Measurements from ENCODE around the gene L1CAM. TPM values are rescaled to one million over a fixed set of nuclear protein-coding genes. Genes with fewer than 3 reads are reported as not detected.
"Not testable (repeated sequence)": the region's sequence is repeated elsewhere in the genome, so short reads cannot be mapped to it uniquely, and the experiment has no call there.

The L1CAM gene
- total RNA-seq, 1 experiment from 2014 or later: 34.0 TPM

DNA sequence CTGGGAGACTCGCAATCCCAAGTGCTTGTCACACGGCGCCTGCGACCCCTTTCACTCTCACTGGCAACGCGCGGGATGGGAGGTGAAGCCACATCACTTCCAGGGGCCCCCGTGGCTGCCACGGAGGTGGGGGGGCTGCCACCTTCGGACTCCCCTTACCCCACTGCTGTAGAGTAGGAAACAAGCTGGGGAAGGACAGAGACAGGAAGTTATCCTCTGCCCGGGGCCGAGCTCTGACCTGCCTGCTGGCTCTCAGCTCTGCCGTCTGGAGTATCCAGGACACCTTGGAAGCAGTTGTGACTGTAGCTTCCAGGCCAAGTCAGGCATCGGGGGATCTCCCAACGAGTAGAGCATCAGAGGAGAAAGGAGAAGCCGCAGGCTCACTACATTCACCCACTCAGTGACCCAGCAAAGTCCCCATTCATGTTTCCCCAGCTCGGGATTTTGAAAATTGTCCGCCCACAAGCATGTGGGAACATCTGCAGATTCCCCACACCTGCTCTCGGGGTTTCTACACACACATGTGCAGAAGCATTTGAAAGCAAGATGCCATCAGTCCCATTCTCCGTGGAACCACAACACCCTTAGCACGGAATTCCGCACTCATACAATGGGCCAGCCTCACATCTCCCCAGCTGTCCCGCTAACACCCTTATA is 66.5 kb downstream of the L1CAM start:
- in situ Hi-C loops (cut with HindIII; ENCODE audit: low sequenced_read_pairs): no loop called here

GRCh38 chrX:153818571-153819383 is 67.2 kb downstream of the L1CAM start:
- in situ Hi-C loops (cut with HindIII; ENCODE audit: low sequenced_read_pairs): no loop called here
- DNase-seq (ENCODE audit: low spot score): no peak

More for the DNA sequence above, 66.5 kb downstream of the L1CAM start:
- DNase-seq (ENCODE audit: low spot score): peak; percentile 50

GRCh38 chrX:153818064-153818463 is 67.9 kb downstream of the L1CAM start:
- DNase-seq (ENCODE audit: low spot score); in situ Hi-C loops (cut with HindIII; ENCODE audit: low sequenced_read_pairs): not testable (repeated sequence)

DNA sequence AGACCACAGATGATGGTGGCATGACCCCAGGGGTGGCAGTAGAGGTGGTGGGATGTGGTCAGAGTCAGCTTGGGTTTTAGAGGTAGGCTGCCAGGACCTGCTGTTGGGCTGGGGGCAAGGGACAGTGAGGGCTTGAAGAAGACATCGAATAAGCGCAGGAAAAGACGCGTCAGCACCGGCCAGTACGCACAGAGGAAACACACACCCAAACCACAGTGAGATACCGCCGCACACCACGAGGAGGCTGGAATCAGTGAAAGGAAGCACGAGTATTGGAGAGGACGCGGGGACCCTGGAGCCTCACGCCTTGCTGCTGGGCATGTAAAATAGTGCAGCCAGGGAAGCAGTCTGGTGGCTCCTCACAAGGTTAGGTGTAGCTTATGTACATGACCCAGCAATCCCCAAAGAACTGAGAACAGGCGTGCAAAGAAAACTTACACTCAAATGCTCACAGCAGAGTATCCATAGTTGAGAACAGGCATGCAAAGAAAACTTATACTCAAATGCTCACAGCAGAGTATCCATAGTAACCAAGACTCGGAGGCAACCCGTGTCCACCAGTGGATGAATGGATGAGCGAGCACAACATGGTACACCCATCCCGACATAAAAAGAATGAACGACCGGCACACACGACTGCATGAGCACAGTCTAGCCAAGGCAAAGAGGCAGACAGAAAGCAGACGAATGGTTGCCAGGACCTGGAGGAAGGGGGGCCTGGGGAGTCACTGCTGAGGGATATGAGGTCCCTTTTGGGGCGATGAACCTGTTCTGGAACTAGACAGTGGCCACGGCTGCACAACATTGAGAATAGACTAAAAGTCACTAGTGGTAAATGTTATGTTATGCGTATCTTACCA is 68.9 kb downstream of the L1CAM start:
- in situ Hi-C loops (cut with HindIII; ENCODE audit: low sequenced_read_pairs): no loop called here
- no peak for DNase-seq (ENCODE audit: low spot score)

GRCh38 chrX:153814591-153815315 is 71.2 kb downstream of the L1CAM start:
- DNase-seq (ENCODE audit: low spot score): no peak
- in situ Hi-C loops (cut with HindIII; ENCODE audit: low sequenced_read_pairs): no loop called here

- no peak for DNase-seq (ENCODE audit: low spot score)
- in situ Hi-C loops (cut with HindIII; ENCODE audit: low sequenced_read_pairs): no loop called here
These were observed 72.8 kb downstream of the L1CAM start for GRCh38 chrX:153813161-153813560.

DNA sequence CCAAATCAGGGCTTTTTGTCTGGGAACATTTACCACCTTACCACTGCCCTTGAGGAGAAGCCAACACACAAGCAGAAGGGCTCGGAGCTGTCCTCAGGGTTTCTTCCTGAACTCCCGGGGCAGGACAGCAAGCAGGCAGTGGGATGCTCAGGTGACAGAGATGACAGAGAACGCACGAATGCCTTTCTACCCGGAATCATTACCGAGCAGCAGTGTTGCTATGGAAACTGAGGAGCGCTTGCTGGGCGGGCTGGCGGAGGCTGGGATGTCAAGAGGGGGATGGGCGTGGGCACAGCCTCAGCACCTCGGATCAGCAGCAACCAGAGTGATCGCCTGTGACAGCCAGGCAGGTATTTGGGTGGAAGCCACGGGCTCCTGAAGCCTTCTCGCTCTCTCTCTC is 73.8 kb downstream of the L1CAM start:
- in situ Hi-C loops (cut with HindIII; ENCODE audit: low sequenced_read_pairs): no loop called here

More for the DNA sequence above, 73.8 kb downstream of the L1CAM start:
- peak; percentile 61 for DNase-seq (ENCODE audit: low spot score)

Other genes with a start within 250 kb of the L1CAM start
- 0.20 and 2.5 TPM in 2 replicates for gene DUSP9, start 239.0 kb downstream of the L1CAM start, total RNA-seq (2014; rRNA removed; shearing (Covaris generic))
- 0.74 TPM in 1 of 2 replicates, not detected in the other for gene PNCK, start 212.4 kb downstream of the L1CAM start, total RNA-seq (2014; rRNA removed; shearing (Covaris generic))
- gene SLC6A8, start 198.2 kb downstream of the L1CAM start, total RNA-seq (2014; rRNA removed; shearing (Covaris generic)): 13.1 and 14.5 TPM in 2 replicates
- gene BCAP31, start 161.8 kb downstream of the L1CAM start, total RNA-seq (2014; rRNA removed; shearing (Covaris generic)): 132 and 202 TPM in 2 replicates
- gene ABCD1, start 161.3 kb downstream of the L1CAM start, total RNA-seq (2014; rRNA removed; shearing (Covaris generic)): 5.3 and 6.8 TPM in 2 replicates
- 1.5 TPM in 1 of 2 replicates, not detected in the other for gene PLXNB3, start 121.9 kb downstream of the L1CAM start, total RNA-seq (2014; rRNA removed; shearing (Covaris generic))
- 0.06 TPM in 1 of 2 replicates, not detected in the other for gene SRPK3, start 105.1 kb downstream of the L1CAM start, total RNA-seq (2014; rRNA removed; shearing (Covaris generic))
- 55.7 and 71.2 TPM in 2 replicates for gene IDH3G, start 91.8 kb downstream of the L1CAM start, total RNA-seq (2014; rRNA removed; shearing (Covaris generic))
- 142 and 157 TPM in 2 replicates for gene SSR4, start 91.5 kb downstream of the L1CAM start, total RNA-seq (2014; rRNA removed; shearing (Covaris generic))
- gene PDZD4, start 55.6 kb downstream of the L1CAM start, total RNA-seq (2014; rRNA removed; shearing (Covaris generic)): 15.6 and 16.9 TPM in 2 replicates
- 0.25 TPM in 1 of 2 replicates, not detected in the other for gene AVPR2, start 18.5 kb upstream of the L1CAM start, total RNA-seq (2014; rRNA removed; shearing (Covaris generic))
- 55.7 and 62.6 TPM in 2 replicates for gene ARHGAP4, start 40.1 kb upstream of the L1CAM start, total RNA-seq (2014; rRNA removed; shearing (Covaris generic))
- 136 and 159 TPM in 2 replicates for gene NAA10, start 48.9 kb upstream of the L1CAM start, total RNA-seq (2014; rRNA removed; shearing (Covaris generic))
- gene RENBP, start 58.5 kb upstream of the L1CAM start, total RNA-seq (2014; rRNA removed; shearing (Covaris generic)): 7.1 and 8.4 TPM in 2 replicates
- 12.4 and 16.1 TPM in 2 replicates for gene HCFC1, start 85.6 kb upstream of the L1CAM start, total RNA-seq (2014; rRNA removed; shearing (Covaris generic))
- 1.4 and 7.4 TPM in 2 replicates for gene TMEM187, start 86.6 kb upstream of the L1CAM start, total RNA-seq (2014; rRNA removed; shearing (Covaris generic))
- 140 and 144 TPM in 2 replicates for gene IRAK1, start 133.7 kb upstream of the L1CAM start, total RNA-seq (2014; rRNA removed; shearing (Covaris generic))
- 19.8 and 33.1 TPM in 2 replicates for gene MECP2, start 211.5 kb upstream of the L1CAM start, total RNA-seq (2014; rRNA removed; shearing (Covaris generic))

All from G401 (cell line).